Amygdala (tissue), 56 donors: ENCODE measurements around the gene GRPEL2.

Experiments used
- DNase-seq, 56 donors: peaks; one replicate each; lab custom pipeline; 2025; lab: John Stamatoyannopoulos, UW

The GRPEL2 gene

GRCh38 chr5:149317281-149318048 lies 27.8 kb upstream of the GRPEL2 start:
- peak in 11 of 56 donors; percentile 1 to 51 (median 7) for DNase-seq

GRCh38 chr5:149319174-149319573 lies 26.1 kb upstream of the GRPEL2 start:
- DNase-seq, result no peak

GRCh38 chr5:149320791-149321330 lies 24.4 kb upstream of the GRPEL2 start:
- DNase-seq, result peak in 32 of 56 donors; percentile 7 to 67 (median 28)

- DNase-seq, result no peak
Measured at GRCh38 chr5:149322518-149322917, 22.8 kb upstream of the GRPEL2 start.

GRCh38 chr5:149323210-149323609 lies 22.1 kb upstream of the GRPEL2 start:
- no peak for DNase-seq

- DNase-seq, result no peak
Measured at GRCh38 chr5:149323621-149324205, 21.6 kb upstream of the GRPEL2 start.

GRCh38 chr5:149324641-149325040 lies 20.7 kb upstream of the GRPEL2 start:
- DNase-seq, result no peak

GRCh38 chr5:149325166-149325735 lies 20.0 kb upstream of the GRPEL2 start:
- DNase-seq, result no peak

GRCh38 chr5:149325894-149326293 lies 19.4 kb upstream of the GRPEL2 start:
- no peak for DNase-seq

- no peak for DNase-seq
Measured at GRCh38 chr5:149326611-149327010, 18.7 kb upstream of the GRPEL2 start.

- no peak for DNase-seq
Measured at GRCh38 chr5:149328177-149328576, 17.1 kb upstream of the GRPEL2 start.

- DNase-seq, result no peak
Measured at GRCh38 chr5:149333711-149334443, 11.4 kb upstream of the GRPEL2 start.

- no peak for DNase-seq
Measured at GRCh38 chr5:149337736-149338135, 7.6 kb upstream of the GRPEL2 start.

- DNase-seq, result no peak
Measured at GRCh38 chr5:149338364-149338763, 6.9 kb upstream of the GRPEL2 start.

- no peak for DNase-seq
Measured at GRCh38 chr5:149340920-149341319, 4.4 kb upstream of the GRPEL2 start.

- no peak for DNase-seq
Measured at GRCh38 chr5:149341876-149342275, 3.4 kb upstream of the GRPEL2 start.

GRCh38 chr5:149344151-149344550 lies 1.1 kb upstream of the GRPEL2 start:
- no peak for DNase-seq

GRCh38 chr5:149345892-149346222 lies 558 bp downstream of the GRPEL2 start:
- no peak for DNase-seq

GRCh38 chr5:149348518-149348917 lies 3.2 kb downstream of the GRPEL2 start:
- DNase-seq, result no peak

- DNase-seq, result no peak
Measured at GRCh38 chr5:149349382-149349781, 4.1 kb downstream of the GRPEL2 start.

- no peak for DNase-seq
Measured at GRCh38 chr5:149352169-149352568, 6.9 kb downstream of the GRPEL2 start.
